GM12892 (cell line): ENCODE results near the gene GAPDH.
"Not testable (repeated sequence)": the region's sequence is repeated elsewhere in the genome, so short reads cannot be mapped to it uniquely, and the experiment has no call there.

Experiments used
- DNase-seq: peaks from one replicate; pipeline ENCODE4 v3.0.0; 2011; ENCODE audit not compliant: insufficient read length
- FAIRE-seq: peaks from 2 replicates; lab custom pipeline; 2011; peaks lifted over from hg19 to GRCh38; lab: Jason Lieb, UNC
- POLR2A ChIP-seq: IDR thresholded peaks from 2 replicates; pipeline ENCODE4 v1.6.1; 2011; ENCODE audit warnings: low read depth, low read length, control low read depth
- POLR2AphosphoS5 ChIP-seq: IDR thresholded peaks from 2 replicates; pipeline ENCODE4 v1.6.1; 2011; ENCODE audit warnings: low read depth, low read length, control low read depth
- TAF1 ChIP-seq: IDR thresholded peaks from 2 replicates; pipeline ENCODE4 v1.6.1; 2011; ENCODE audit warnings: low read depth, mild to moderate bottlenecking, control low read depth, low read length, borderline replicate concordance

The GAPDH gene

DNA sequence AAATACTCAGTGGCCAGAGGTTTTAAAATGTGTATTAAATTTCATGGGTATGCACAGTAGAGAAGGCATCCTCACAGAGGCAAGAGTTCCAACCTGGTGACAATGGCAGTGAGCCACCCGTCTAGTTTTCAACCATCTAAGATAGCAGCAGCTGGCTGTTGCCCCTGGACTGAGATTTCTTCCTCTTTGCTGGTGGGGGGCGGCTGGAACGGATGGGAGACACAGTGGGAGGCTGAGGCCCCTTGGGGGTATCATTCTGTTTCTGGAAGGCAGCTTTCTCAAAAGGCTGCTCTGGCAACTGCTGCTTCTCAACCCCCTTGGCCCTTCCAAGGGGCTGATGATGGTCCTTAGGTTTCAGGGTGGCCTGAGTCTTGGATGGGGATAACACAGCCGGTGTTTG lies 22.5 kb downstream of the GAPDH start:
- DNase-seq, result no peak
- no peak for FAIRE-seq
- no peak for TF ChIP-seq POLR2A
- no peak for TF ChIP-seq TAF1
- no peak for TF ChIP-seq POLR2AphosphoS5

DNA sequence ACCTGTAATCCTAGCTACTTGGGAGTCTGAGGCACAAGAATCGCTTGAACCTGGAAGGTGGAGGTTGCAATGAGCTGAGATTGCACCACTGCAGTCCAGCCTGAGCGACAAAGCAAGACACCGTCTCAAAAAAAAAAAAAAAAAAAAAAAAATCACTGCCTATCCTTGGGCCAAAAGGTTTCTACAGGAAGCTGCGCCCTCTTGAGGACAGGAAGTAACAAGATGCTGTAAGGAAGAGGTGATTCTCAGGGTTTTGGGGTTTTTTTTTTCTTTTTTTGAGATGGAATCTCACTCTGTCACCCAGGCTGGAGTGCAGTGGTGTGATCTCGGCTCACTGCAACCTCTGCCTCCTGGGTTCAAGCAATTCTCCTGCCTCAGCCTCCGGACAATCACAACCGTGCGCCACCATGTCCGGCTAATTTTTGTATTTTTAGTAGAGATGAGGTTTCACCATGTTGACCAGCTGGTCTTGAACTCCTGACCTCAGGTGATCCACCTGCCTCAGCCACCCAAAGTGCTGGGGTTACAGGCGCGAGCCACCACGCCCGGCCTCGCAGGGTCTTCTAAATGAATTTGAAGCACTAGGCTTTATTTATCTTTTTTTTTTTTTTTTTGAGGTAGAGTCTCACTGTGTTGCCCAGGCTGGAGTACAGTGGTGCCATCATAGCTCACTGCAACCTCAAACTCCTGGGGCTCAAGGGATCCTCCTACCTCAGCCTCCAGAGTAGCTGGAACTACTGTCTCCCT lies 23.9 kb downstream of the GAPDH start:
- not testable (repeated sequence) for FAIRE-seq, DNase-seq

DNA sequence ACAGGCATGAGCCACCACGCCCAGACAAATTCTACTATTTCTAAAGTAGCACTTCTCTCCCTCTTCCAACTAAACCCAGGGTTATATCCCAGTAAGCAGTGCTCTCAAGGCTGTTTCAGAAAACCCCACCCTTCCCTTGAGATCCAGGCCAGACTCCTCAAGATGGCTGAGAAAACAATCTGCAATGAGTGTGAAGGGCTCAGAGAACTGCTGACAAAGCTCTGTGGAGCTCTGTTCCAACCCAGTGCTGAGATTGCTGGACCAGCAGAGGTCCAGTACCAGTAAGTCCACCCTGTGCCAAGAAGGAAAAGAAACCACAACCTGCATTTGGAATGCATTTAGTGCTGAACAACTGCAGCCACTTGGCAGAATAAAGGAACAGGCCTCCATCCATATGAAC lies 25.2 kb downstream of the GAPDH start:
- FAIRE-seq (no peak), DNase-seq (no peak)
- TF ChIP-seq POLR2AphosphoS5 (no peak), TAF1 (no peak)

DNA sequence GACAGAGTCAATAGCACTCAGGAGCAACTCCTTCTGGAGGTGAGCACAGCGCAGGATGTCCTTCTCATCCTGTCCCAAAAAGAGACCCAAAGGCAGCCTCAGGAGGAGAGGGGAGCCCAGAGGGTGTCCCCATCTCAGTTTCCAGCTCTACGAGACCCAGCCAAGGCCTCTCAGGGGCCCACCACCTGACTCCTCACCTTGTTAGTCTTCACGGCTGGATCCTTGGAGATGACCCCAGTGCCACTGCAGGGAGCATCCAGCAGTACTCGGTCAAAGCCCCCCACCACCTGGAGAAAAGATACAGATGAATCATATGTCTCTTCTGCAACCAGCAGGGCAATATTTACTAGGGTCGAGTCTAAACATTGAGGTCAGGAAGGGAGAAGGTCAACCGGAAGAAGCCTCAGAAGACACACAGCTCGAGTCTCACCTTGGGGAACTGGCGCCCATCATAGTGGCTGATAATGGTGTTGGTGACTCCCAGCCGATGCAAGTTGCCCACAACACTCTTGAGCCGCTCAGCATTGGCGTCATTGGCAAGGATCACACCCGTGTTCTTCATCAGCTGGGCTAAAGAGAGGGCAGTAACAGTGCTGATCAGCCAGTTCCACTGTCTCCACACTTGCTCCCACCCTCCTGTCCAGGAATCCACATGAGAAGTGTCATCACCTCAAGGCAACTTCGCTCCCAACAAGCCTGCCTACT lies 26.3 kb downstream of the GAPDH start:
- DNase-seq (no peak), FAIRE-seq (no peak)
- peak; percentile 43; the same call in 1 of the 2 replicates for TF ChIP-seq POLR2AphosphoS5
- no peak for TF ChIP-seq TAF1

DNA sequence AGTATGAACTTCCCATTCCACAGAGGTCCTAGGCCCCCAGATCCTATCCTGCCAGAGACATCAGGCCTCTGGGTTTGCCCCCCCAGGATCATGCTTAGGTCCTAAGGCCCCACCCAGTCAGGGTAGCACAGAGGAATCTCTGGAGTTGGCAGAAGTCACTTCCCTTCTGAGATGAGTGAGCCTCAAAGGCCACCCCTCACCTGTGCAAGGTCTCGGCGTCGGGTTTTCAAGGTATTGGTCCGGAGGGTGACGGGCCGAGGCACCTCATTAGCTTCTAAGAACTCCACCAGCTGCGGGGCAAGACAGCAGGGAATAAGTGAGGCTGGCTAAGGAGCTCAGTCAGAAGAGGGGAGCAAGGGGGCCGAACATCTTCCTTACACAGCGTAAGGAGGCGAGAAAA lies 28.6 kb downstream of the GAPDH start:
- FAIRE-seq, result no peak
- TF ChIP-seq POLR2AphosphoS5, result no peak
- no peak for TF ChIP-seq TAF1
- TF ChIP-seq POLR2A, result no peak; the same call in 1 of the 2 replicates
- no peak for DNase-seq

DNA sequence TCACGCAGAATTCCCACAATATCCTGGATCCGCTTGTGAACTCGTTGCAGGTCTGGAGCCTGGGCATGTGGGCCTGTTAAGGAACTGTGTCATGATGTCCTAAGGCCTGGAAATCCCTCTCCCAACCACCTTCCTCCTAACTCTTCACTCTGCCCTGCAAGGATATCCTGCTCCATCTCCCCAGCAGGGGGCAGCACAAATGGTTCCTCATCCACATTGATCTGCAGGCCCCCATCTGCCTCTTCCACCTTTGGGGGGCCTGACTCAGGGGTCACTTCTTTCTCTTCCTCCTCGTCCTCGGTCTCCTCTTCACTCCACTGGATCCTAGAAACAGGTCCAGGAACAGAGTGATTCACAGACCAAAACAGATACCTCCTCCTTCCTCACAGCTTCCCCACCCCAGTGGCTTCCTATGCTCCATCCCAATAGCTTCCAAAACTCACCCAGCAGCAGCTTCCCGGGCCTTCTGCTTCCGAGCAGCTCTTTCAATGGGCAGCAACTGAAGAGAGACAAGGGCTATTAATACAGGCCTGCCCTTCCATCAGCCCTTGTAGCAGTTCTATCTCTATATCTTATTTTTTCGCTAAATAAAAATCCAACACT lies 29.2 kb downstream of the GAPDH start:
- no peak for DNase-seq
- FAIRE-seq, result peak; percentile 58
- no peak for TF ChIP-seq POLR2AphosphoS5
- no peak for TF ChIP-seq POLR2A
- TF ChIP-seq TAF1, result no peak

DNA sequence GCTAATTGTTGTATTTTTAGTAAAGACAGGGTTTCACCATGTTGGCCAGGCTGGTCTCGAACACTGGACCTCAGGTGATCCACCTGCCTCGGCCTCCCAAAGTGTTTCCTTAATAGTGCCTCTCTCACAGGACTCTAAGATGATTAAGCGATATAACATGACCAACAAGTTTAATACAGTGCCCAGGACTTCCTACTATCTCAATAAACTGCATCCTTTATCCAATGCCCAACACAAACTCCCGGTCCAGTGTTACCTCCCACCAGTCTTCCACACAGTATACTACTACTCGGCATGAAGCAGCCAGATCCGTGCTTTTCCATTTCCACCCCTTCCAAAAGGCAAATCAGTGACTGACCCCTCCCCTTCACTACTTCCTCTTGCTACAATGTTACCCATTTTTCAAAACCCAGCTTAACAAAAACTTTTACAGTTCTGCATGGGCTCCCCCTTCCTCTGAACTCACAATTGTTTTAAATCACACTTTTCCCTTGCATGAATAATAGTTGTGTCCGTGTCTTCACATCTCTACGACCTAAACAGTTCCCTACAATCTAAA lies 32.9 kb downstream of the GAPDH start:
- TF ChIP-seq POLR2AphosphoS5, result no peak
- TF ChIP-seq TAF1, result no peak
- peak; percentile 71 for FAIRE-seq
- DNase-seq, result no peak

DNA sequence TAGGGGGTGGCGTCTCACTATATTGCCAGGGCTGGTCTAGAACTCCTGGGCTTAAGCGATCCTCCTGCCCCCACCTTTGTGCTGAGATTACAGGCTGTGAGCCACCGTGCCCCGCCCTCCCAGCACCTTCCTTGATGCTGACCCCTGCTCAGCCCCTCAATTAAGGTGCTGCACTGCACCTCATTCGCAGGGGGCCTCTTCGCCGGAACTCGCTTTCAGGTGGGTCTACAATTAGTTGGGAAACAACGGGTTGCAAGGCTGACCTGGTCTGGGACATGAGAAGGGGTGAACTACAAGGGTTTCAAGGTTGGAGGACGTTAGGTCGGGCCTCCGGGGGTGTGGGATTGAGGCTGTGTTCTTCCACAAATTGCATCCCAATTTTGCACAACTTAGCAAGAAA lies 35.0 kb downstream of the GAPDH start:
- no peak for FAIRE-seq
- TF ChIP-seq TAF1 (no peak), POLR2A (peak; percentile 27; the same call in 1 of the 2 replicates), POLR2AphosphoS5 (peak; percentile 20; the same call in 1 of the 2 replicates)
- no peak for DNase-seq

DNA sequence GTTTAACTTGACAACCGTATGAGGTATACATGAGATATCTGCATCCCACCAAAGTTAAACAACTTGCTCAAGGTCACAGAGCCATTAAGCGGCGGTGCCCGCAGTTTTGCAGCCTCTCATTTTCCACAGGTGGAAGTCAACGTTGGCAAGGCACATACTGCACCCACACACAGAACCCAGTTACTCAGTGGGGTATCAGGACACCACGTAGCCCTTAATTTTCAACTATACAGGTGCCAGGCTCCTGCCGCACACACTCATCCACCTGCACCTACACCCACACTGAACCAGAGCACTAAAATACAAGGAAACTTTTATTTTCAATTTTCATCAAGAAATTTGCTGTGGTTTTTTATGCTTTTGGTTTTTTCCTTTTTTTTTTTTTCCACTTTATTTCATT lies 35.5 kb downstream of the GAPDH start:
- FAIRE-seq, result no peak
- DNase-seq, result no peak
- TF ChIP-seq POLR2A, result no peak
- TF ChIP-seq POLR2AphosphoS5, result no peak
- TF ChIP-seq TAF1, result no peak

DNA sequence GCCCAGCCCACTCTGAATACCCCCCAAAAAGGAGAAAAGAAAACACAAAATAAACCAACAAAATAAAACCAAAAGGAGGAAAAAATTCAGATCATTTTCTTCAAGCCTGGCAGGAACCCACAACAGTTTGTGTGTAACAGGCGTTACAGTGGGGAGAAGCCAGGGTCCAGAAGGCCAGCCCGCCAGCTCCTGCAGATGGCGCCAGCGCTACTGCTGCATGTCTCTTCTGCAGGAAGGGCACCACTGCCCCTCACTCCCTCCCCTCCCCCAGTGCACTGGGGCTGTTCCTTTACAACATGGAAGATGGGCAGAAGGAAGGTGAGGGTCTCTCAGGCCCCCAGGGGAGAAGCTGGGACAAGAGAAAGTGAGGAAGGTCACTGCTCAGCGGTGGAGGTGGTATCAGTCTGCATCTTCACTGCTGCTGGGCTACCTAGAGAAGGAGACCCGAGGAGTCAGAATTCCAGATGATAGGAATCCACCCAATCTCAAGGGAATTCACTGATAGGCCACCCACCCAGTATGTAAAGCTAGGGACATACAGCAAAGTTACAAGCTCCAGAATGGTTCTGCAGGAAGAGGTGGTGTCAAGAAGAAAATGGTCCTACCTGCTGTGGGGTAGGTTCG lies 36.1 kb downstream of the GAPDH start:
- TF ChIP-seq TAF1, result no peak
- no peak for TF ChIP-seq POLR2AphosphoS5
- TF ChIP-seq POLR2A, result no peak
- FAIRE-seq (no peak), DNase-seq (no peak)

DNA sequence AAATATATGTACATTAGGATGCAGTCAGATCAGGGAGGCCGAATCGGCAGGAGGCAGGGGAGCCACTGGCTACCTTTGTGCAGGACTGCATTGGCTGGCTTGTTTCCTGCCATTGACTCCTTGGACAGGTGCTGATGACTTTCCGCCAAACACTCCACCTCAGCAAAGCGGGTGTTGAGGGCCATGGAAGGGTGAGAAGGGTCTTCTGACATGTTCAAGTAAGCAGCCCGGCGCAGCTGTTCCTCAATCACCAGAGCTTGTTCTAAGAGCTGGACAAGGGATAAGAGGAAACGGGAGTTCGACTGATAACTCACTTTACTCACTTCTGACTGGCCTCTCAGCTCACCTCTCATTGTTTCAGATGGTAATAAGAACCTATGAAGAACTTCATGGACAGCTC lies 38.7 kb downstream of the GAPDH start:
- FAIRE-seq (no peak), DNase-seq (no peak)
- no peak for TF ChIP-seq POLR2A
- TF ChIP-seq TAF1, result no peak
- TF ChIP-seq POLR2AphosphoS5, result no peak
